LNCaP clone FGC (cell line): Measurements from ENCODE around the gene SLC12A5.

Experiments
- DNase-seq: peaks from one replicate; pipeline ENCODE4 v3.0.0-alpha.2; 2011; ENCODE audit warnings: low read depth
- H3K4me3 ChIP-seq: 2 replicates; pipeline ENCODE4 v1.5.1; 2011; ENCODE audit warnings: mild to moderate bottlenecking, low read depth, low read length, control low read depth
- TF ChIP-seq, protein P1 (sequence below): IDR thresholded peaks from 2 replicates; pipeline ENCODE4 v1.5.1; 2012; ENCODE audit warnings: mild to moderate bottlenecking; ENCODE audit not compliant: control insufficient read depth, insufficient read depth; ENCODE audit errors: extremely low read depth

The SLC12A5 gene

GRCh38 chr20:46036370-46036769 is 7.4 kb downstream of the SLC12A5 start:
- no peak for DNase-seq
- H3K4me3 ChIP-seq, result no peak overlapping the region
- TF ChIP-seq, protein P1, sequence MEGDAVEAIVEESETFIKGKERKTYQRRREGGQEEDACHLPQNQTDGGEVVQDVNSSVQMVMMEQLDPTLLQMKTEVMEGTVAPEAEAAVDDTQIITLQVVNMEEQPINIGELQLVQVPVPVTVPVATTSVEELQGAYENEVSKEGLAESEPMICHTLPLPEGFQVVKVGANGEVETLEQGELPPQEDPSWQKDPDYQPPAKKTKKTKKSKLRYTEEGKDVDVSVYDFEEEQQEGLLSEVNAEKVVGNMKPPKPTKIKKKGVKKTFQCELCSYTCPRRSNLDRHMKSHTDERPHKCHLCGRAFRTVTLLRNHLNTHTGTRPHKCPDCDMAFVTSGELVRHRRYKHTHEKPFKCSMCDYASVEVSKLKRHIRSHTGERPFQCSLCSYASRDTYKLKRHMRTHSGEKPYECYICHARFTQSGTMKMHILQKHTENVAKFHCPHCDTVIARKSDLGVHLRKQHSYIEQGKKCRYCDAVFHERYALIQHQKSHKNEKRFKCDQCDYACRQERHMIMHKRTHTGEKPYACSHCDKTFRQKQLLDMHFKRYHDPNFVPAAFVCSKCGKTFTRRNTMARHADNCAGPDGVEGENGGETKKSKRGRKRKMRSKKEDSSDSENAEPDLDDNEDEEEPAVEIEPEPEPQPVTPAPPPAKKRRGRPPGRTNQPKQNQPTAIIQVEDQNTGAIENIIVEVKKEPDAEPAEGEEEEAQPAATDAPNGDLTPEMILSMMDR, result no peak

- no peak for DNase-seq
- no peak overlapping the region for H3K4me3 ChIP-seq
- TF ChIP-seq, protein P1, result no peak
Measured at GRCh38 chr20:46037036-46037435, 8.0 kb downstream of the SLC12A5 start.

DNA sequence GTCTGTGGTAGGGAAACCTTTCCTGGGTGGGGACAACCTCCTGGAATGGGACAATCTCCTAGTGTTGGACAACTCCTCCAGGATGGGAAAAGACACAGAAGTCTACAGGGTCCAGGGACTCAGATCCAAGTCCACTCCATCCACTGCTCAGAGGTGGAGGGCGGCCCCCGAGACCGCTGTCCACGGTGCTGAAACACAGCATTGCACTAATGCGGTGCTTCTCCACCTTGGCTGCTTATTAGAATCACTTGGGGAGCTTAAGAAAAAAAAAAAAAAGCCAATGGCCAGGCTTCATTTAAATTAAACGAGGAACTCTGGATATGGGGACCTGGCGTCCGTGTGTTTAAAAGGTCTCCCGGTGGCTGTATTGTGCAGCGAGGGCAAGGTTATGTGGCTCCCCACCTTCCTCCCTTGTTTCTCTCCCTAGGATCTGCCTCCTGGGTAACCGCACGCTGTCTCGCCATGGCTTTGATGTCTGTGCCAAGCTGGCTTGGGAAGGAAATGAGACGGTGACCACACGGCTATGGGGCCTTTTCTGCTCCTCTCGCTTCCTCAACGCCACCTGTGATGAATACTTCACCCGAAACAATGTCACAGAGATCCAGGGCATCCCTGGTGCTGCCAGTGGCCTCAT is 12.0 kb downstream of the SLC12A5 start:
- H3K4me3 ChIP-seq, result no peak overlapping the region
- DNase-seq, result no peak
- TF ChIP-seq, protein P1, result no peak

- no peak for DNase-seq
- H3K4me3 ChIP-seq, result no peak overlapping the region
- TF ChIP-seq, protein P1, result no peak
Measured at GRCh38 chr20:46043556-46043955, 14.5 kb downstream of the SLC12A5 start.

- no peak overlapping the region for H3K4me3 ChIP-seq
- TF ChIP-seq, protein P1, result no peak
- DNase-seq, result no peak
Measured at GRCh38 chr20:46044896-46045295, 15.9 kb downstream of the SLC12A5 start.

- DNase-seq, result no peak
- TF ChIP-seq, protein P1, result no peak
- no peak overlapping the region for H3K4me3 ChIP-seq
Measured at GRCh38 chr20:46046588-46047310, 17.7 kb downstream of the SLC12A5 start.

- no peak for DNase-seq
Measured at GRCh38 chr20:46047821-46048220, 18.8 kb downstream of the SLC12A5 start.

More at GRCh38 chr20:46047821-46048220, 18.8 kb downstream of the SLC12A5 start:
- TF ChIP-seq, protein P1, result no peak
- no peak overlapping the region for H3K4me3 ChIP-seq
